IMR-90 (cell line): Measurements from ENCODE around the gene RPL27A. TPM values are rescaled to one million over a fixed set of nuclear protein-coding genes. Genes with fewer than 3 reads are reported as not detected.
A peak's percentile ranks its signal among the peaks of the same experiment; 100 is the strongest.

Experiments
- ATAC-seq: fragments of 200-7000 bp; cut with Tn5 transposase; 2 replicates; pipeline ENCODE4 v1.9.1; 2020; ENCODE audit warnings: low read depth, mild to moderate bottlenecking, moderate library complexity
- BruUV-seq: library from RNA; stranded (reverse); fragments of 400-500 nt; replicated peaks from 2 replicates; lab custom pipeline; 2021; lab: Mats Ljungman, UMichigan
- CTCF ChIA-PET: fragments of 300-600 bp; formaldehyde crosslinking; extraction: SDS; loops from one replicate; lab custom pipeline; 2021; ENCODE audit warnings: antibody characterized with exemption; lab: Yijun Ruan, JAX
- POLR2A ChIA-PET: fragments of 300-600 bp; sonication (Branson Sonifier 250); formaldehyde crosslinking; loops from one replicate; lab custom pipeline; 2022; ENCODE audit warnings: antibody characterized with exemption; ENCODE audit not compliant: unreplicated experiment; lab: Charles Lee
- DNase-seq: peaks from one replicate; pipeline ENCODE4 v3.0.0; 2013
- H2AFZ ChIP-seq: replicated peaks from 2 replicates; pipeline ENCODE3; 2013; ENCODE audit warnings: low read length, mild to moderate bottlenecking; ENCODE audit not compliant: poor library complexity
- H2AK5ac ChIP-seq: 2 replicates; pipeline ENCODE4 v1.6.1; 2013; ENCODE audit warnings: low read depth, low read length, inconsistent platforms
- H2AK9ac ChIP-seq: replicated peaks from 2 replicates; pipeline ENCODE3; 2013; ENCODE audit warnings: mild to moderate bottlenecking, low read depth, low read length, moderate library complexity; ENCODE audit not compliant: poor library complexity
- H2BK120ac ChIP-seq: 2 replicates; pipeline ENCODE4 v1.6.1; 2013; ENCODE audit warnings: low read depth, low read length, inconsistent platforms
- H2BK15ac ChIP-seq: 3 replicates; pipeline ENCODE4 v1.6.1; 2013; ENCODE audit warnings: low read depth, low read length, inconsistent platforms
- H2BK20ac ChIP-seq: 2 replicates; pipeline ENCODE4 v1.6.1; 2013; ENCODE audit warnings: low read depth, mild to moderate bottlenecking, inconsistent platforms, low read length, moderate library complexity
- H2BK5ac ChIP-seq: 2 replicates; pipeline ENCODE4 v1.6.1; 2013; ENCODE audit warnings: mild to moderate bottlenecking, low read depth, low read length, inconsistent platforms; ENCODE audit not compliant: poor library complexity, severe bottlenecking
- H3K14ac ChIP-seq: replicated peaks from 2 replicates; pipeline ENCODE4 v1.6.1; 2013; ENCODE audit warnings: low read depth, low read length, inconsistent platforms
- H3K18ac ChIP-seq: 2 replicates; pipeline ENCODE4 v1.6.1; 2013; ENCODE audit warnings: low read depth, low read length, control low read depth
- H3K23ac ChIP-seq: 2 replicates; pipeline ENCODE4 v1.6.1; 2013; ENCODE audit warnings: low read depth, low read length, inconsistent platforms
- H3K27ac ChIP-seq: 2 replicates; pipeline ENCODE4 v1.5.1; 2013; ENCODE audit warnings: mild to moderate bottlenecking, control low read depth, low read length; ENCODE audit not compliant: insufficient read depth
- H3K27me3 ChIP-seq: 2 replicates; pipeline ENCODE4 v1.6.1; 2013; ENCODE audit warnings: low read length; ENCODE audit not compliant: control insufficient read depth, insufficient read depth
- H3K36me3 ChIP-seq: 2 replicates; pipeline ENCODE4 v1.6.1; 2013; ENCODE audit warnings: low read length, mixed read lengths; ENCODE audit not compliant: control insufficient read depth, insufficient read depth
- H3K4ac ChIP-seq: 2 replicates; pipeline ENCODE4 v1.6.1; 2013; ENCODE audit warnings: low read depth, low read length, inconsistent platforms
- H3K4me1 ChIP-seq: 2 replicates; pipeline ENCODE4 v1.6.1; 2013; ENCODE audit warnings: low read length, mixed read lengths; ENCODE audit not compliant: control insufficient read depth, insufficient read depth
- H3K4me2 ChIP-seq: 2 replicates; pipeline ENCODE4 v1.6.1; 2013; ENCODE audit warnings: low read depth, mild to moderate bottlenecking, control low read depth, low read length, moderate library complexity
- H3K4me3 ChIP-seq: 2 replicates; pipeline ENCODE4 v1.5.1; 2013; ENCODE audit warnings: low read depth, mild to moderate bottlenecking, control low read depth, low read length, moderate library complexity; ENCODE audit not compliant: insufficient read depth
- H3K56ac ChIP-seq: 2 replicates; pipeline ENCODE4 v1.6.1; 2013; ENCODE audit warnings: low read length, inconsistent platforms; ENCODE audit not compliant: insufficient read depth; ENCODE audit errors: extremely low read depth
- H3K79me1 ChIP-seq, 2 experiments: 2 replicates each; pipeline ENCODE4 v1.6.1; 2013; ENCODE audit warnings: low read length in 2 of 2, inconsistent platforms in 1 of 2, low read depth in 1 of 2
- H3K9ac ChIP-seq: 2 replicates; pipeline ENCODE4 v1.6.1; 2013; ENCODE audit warnings: low read depth, low read length, control low read depth
- H3K9me1 ChIP-seq: 2 replicates; pipeline ENCODE4 v1.6.1; 2013; ENCODE audit warnings: low read length, inconsistent platforms; ENCODE audit not compliant: insufficient read depth
- H3K9me3 ChIP-seq: 2 replicates; pipeline ENCODE4 v1.6.1; 2013; ENCODE audit warnings: low read length; ENCODE audit not compliant: control insufficient read depth, insufficient read depth
- H4K20me1 ChIP-seq: 2 replicates; pipeline ENCODE4 v1.6.1; 2013; ENCODE audit warnings: low read length, inconsistent platforms; ENCODE audit not compliant: insufficient read depth
- H4K5ac ChIP-seq: 2 replicates; pipeline ENCODE4 v1.6.1; 2013; ENCODE audit warnings: mild to moderate bottlenecking, low read depth, low read length, control low read depth
- H4K8ac ChIP-seq, 2 experiments: 2 replicates each; pipeline ENCODE4 v1.6.1; 2013; ENCODE audit warnings: low read depth in 2 of 2, low read length in 2 of 2, control low read depth in 1 of 2, inconsistent platforms in 1 of 2
- H4K91ac ChIP-seq: 2 replicates; pipeline ENCODE4 v1.6.1; 2013; ENCODE audit warnings: low read depth, low read length, inconsistent platforms; ENCODE audit not compliant: insufficient read depth
- BHLHE40 ChIP-seq: fragments of 150-350 bp; IDR thresholded peaks from 2 replicates; pipeline ENCODE4 v1.6.1; 2016; ENCODE audit warnings: mild to moderate bottlenecking, low read depth, low read length
- CEBPB ChIP-seq: IDR thresholded peaks from 2 replicates; pipeline ENCODE4 v1.6.1; 2012; ENCODE audit warnings: low read depth, low read length, improper control_type of control experiment
- CHD1 ChIP-seq: IDR thresholded peaks from 2 replicates; pipeline ENCODE4 v1.6.1; 2012; ENCODE audit warnings: low read depth, low read length, improper control_type of control experiment
- FOS ChIP-seq: fragments of 150-350 bp; IDR thresholded peaks from 2 replicates; pipeline ENCODE4 v1.6.1; 2016; ENCODE audit warnings: low read depth, low read length
- MAFK ChIP-seq: IDR thresholded peaks from 2 replicates; pipeline ENCODE4 v1.6.1; 2012; ENCODE audit warnings: low read depth, low read length, improper control_type of control experiment
- MAZ ChIP-seq: IDR thresholded peaks from 2 replicates; pipeline ENCODE4 v1.6.1; 2012; ENCODE audit warnings: low read depth, mild to moderate bottlenecking, low read length, improper control_type of control experiment, moderate library complexity, borderline replicate concordance
- MXI1 ChIP-seq: IDR thresholded peaks from 2 replicates; pipeline ENCODE4 v1.6.1; 2012; ENCODE audit warnings: low read depth, mild to moderate bottlenecking, low read length, moderate library complexity, borderline replicate concordance
- NFE2L2 ChIP-seq: fragments of 150-350 bp; IDR thresholded peaks from 2 replicates; pipeline ENCODE4 v1.6.1; 2016; ENCODE audit warnings: low read depth, mild to moderate bottlenecking, low read length
- POLR2A ChIP-seq: IDR thresholded peaks from 2 replicates; pipeline ENCODE4 v1.6.1; 2012; ENCODE audit warnings: mild to moderate bottlenecking, low read depth, low read length
- RAD21 ChIP-seq: IDR thresholded peaks from 2 replicates; pipeline ENCODE4 v1.6.1; 2012; ENCODE audit warnings: low read length, improper control_type of control experiment
- RCOR1 ChIP-seq: IDR thresholded peaks from 2 replicates; pipeline ENCODE4 v1.6.1; 2012; ENCODE audit warnings: mild to moderate bottlenecking, low read length, improper control_type of control experiment; ENCODE audit not compliant: insufficient replicate concordance
- RFX5 ChIP-seq: IDR thresholded peaks from 2 replicates; pipeline ENCODE4 v1.8.0; 2012; ENCODE audit warnings: low read depth, mild to moderate bottlenecking, low read length, moderate library complexity
- WGBS, 2 experiments: methylation state at CpG; one replicate each; pipeline versions ENCODE4 v1.1.5 to v1.1.7; 2013; ENCODE audit warnings: missing lambda C conversion rate in 2 of 2; ENCODE audit not compliant: insufficient read length in 1 of 2; ENCODE audit errors: extremely low coverage in 2 of 2; 5-methylcytosine and 5-hydroxymethylcytosine counted together
- dilution Hi-C: fragments of 300-500 bp; cut with HindIII; formaldehyde crosslinking; loops from one replicate; pipeline ENCODE4 v1.14.3; 2018; ENCODE audit warnings: low sequenced_read_pairs; ENCODE audit not compliant: unreplicated experiment
- in situ Hi-C: fragments of 300-500 bp; cut with MboI; formaldehyde crosslinking; loops from 3 replicates; pipeline ENCODE4 v1.14.3; 2019; ENCODE audit warnings: low sequenced_read_pairs, inconsistent platforms, mixed read lengths
- intact Hi-C: fragments of 100-400 bp; cut with micrococcal nuclease; formaldehyde crosslinking; loops from 2 replicates; pipeline ENCODE4 v1.10.0; 2022
- polyA plus RNA-seq, 3 experiments: library from polyadenylated mRNA; depleted of rRNA; stranded (reverse); fragments of >200 nt; gene quantifications; 2 replicates each; pipeline ENCODE4 v1.2.3, GENCODE V29; 2012; ENCODE audit warnings: low replicate concordance in 1 of 3
- total RNA-seq: library from RNA; depleted of rRNA; stranded (reverse); fragments of >200 nt; gene quantifications from 2 replicates; pipeline ENCODE4 v1.2.3, GENCODE V29; 2012
- TF ChIP-seq, protein P1 (sequence below): conservative IDR thresholded peaks from 2 replicates; pipeline ENCODE4 v1.5.1; 2012; ENCODE audit warnings: mild to moderate bottlenecking, low read depth, low read length, improper control_type of control experiment
- TF ChIP-seq, protein P2 (sequence below): fragments of 150-350 bp; IDR thresholded peaks from 2 replicates; pipeline ENCODE4 v1.6.1; 2016; ENCODE audit warnings: low read depth, mild to moderate bottlenecking, low read length, moderate library complexity, borderline replicate concordance
- TF ChIP-seq, protein P3 (sequence below): fragments of 150-350 bp; IDR thresholded peaks from 2 replicates; pipeline ENCODE4 v1.6.1; 2017; ENCODE audit warnings: mild to moderate bottlenecking, antibody characterized with exemption, low read length, low read depth

Gene RPL27A
- total and polyA plus RNA-seq, 2 of the 4 experiments (the other 2 are of a cell fraction): 786 to 849 TPM

DNA sequence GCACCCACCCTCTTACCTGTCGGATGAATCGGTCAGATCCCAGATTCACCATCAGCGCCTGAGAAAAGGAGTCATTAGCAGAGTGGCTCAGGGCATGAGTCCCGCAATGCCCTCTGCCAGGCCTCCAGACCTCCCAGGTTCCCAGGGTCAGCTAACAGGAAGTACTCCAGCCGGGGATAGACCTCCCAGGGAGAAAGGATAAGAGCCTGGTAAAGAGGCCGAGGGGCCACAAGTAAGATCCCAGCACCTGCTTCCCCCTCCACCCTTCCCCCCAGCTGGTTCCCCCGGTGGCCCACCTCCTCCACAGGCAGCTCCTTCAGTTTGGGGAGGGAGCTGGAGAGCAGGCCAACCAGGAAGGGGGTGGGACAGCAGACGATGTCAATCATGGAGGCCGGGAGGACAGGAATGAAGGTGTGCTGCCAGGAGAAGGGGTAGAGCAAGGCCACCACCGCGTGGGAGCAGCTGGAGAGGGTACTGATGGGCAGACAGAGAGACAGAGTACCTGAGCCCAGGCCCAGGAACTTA, 16.4 kb downstream of the RPL27A start:
- ATAC-seq (no peak), DNase-seq (no peak)
- H2AK5ac ChIP-seq: peak overlapping the region; percentile 82
- BruUV-seq: no TSS peak
- H3K36me3 ChIP-seq: peaks cover 87% of the 10 kb centered on the region
- H3K4ac ChIP-seq: peak overlapping the region; percentile 78; the same call in 1 of the 2 replicates
- H4K20me1 ChIP-seq: no peaks in the 10 kb centered on the region
- no peak overlapping the region for H3K56ac ChIP-seq
- in situ Hi-C loops: loop anchor here (25.0 kb wide), 1 partner anchor 438 kb away; no protein-coding TSS in a partner anchor
- H3K9me3 ChIP-seq: no peaks in the 10 kb centered on the region
- peak overlapping the region; percentile 87 to 91; a peak in 2 of 4 replicates for H4K8ac ChIP-seq
- intact Hi-C loops: loop anchor here (10.0 kb wide), 1 partner anchor 436 kb away; no protein-coding TSS in a partner anchor
- no peak overlapping the region for H3K27ac ChIP-seq
- POLR2A ChIA-PET: interaction anchor here (0.8 kb wide), 1 partner anchor 10 kb away, joined by 4 read pairs; no protein-coding TSS in a partner anchor
- peaks cover 25 to 75% of the 10 kb centered on the region in 2 experiments for H3K79me1 ChIP-seq
- H3K18ac ChIP-seq: no peak overlapping the region
- no CpG with 5 or more reads among the region's 11 CpGs for WGBS, 2 experiments
- H3K4me1 ChIP-seq: peaks cover 10% of the 10 kb centered on the region
- H3K23ac ChIP-seq: no peak overlapping the region
- H4K91ac ChIP-seq: peak overlapping the region; percentile 57; the same call in 1 of the 2 replicates
- peak overlapping the region; percentile 83; the same call in 1 of the 2 replicates for H2BK120ac ChIP-seq
- no peaks in the 10 kb centered on the region for H3K27me3 ChIP-seq
- H3K14ac ChIP-seq: peak overlapping the region; percentile 62; the same call in 1 of the 2 replicates
- H4K5ac ChIP-seq: no peak overlapping the region
- H3K4me3 ChIP-seq: no peak overlapping the region
- peaks cover 11% of the 10 kb centered on the region; the same call in 1 of the 2 replicates for H3K9me1 ChIP-seq
- CTCF ChIA-PET: interaction anchor here (1.0 kb wide), 1 partner anchor 70 kb away, joined by 3 read pairs; no protein-coding TSS in a partner anchor
- H3K4me2 ChIP-seq: no peak overlapping the region
- H2BK15ac ChIP-seq: peak overlapping the region; percentile 80; the same call in 1 of the 3 replicates
- dilution Hi-C loops: no loop called here
- no peak overlapping the region for H2AK9ac ChIP-seq
- H2AFZ ChIP-seq: no peak overlapping the region
- H2BK20ac ChIP-seq: peak overlapping the region; percentile 47; the same call in 1 of the 2 replicates
- H3K9ac ChIP-seq: no peak overlapping the region
- H2BK5ac ChIP-seq: no peak overlapping the region
- TF ChIP-seq BHLHE40: no peak
- TF ChIP-seq, protein P1, sequence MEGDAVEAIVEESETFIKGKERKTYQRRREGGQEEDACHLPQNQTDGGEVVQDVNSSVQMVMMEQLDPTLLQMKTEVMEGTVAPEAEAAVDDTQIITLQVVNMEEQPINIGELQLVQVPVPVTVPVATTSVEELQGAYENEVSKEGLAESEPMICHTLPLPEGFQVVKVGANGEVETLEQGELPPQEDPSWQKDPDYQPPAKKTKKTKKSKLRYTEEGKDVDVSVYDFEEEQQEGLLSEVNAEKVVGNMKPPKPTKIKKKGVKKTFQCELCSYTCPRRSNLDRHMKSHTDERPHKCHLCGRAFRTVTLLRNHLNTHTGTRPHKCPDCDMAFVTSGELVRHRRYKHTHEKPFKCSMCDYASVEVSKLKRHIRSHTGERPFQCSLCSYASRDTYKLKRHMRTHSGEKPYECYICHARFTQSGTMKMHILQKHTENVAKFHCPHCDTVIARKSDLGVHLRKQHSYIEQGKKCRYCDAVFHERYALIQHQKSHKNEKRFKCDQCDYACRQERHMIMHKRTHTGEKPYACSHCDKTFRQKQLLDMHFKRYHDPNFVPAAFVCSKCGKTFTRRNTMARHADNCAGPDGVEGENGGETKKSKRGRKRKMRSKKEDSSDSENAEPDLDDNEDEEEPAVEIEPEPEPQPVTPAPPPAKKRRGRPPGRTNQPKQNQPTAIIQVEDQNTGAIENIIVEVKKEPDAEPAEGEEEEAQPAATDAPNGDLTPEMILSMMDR: no peak
- no peak for TF ChIP-seq RCOR1
- TF ChIP-seq MAZ: no peak
- no peak for TF ChIP-seq CEBPB
- TF ChIP-seq, protein P2, sequence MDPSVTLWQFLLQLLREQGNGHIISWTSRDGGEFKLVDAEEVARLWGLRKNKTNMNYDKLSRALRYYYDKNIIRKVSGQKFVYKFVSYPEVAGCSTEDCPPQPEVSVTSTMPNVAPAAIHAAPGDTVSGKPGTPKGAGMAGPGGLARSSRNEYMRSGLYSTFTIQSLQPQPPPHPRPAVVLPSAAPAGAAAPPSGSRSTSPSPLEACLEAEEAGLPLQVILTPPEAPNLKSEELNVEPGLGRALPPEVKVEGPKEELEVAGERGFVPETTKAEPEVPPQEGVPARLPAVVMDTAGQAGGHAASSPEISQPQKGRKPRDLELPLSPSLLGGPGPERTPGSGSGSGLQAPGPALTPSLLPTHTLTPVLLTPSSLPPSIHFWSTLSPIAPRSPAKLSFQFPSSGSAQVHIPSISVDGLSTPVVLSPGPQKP: no peak
- no peak for TF ChIP-seq RAD21
- TF ChIP-seq POLR2A: no peak
- no peak for TF ChIP-seq MAFK
- no peak for TF ChIP-seq CHD1
- TF ChIP-seq, protein P3, sequence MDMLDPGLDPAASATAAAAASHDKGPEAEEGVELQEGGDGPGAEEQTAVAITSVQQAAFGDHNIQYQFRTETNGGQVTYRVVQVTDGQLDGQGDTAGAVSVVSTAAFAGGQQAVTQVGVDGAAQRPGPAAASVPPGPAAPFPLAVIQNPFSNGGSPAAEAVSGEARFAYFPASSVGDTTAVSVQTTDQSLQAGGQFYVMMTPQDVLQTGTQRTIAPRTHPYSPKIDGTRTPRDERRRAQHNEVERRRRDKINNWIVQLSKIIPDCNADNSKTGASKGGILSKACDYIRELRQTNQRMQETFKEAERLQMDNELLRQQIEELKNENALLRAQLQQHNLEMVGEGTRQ: no peak
- no peak for TF ChIP-seq FOS
- no peak for TF ChIP-seq NFE2L2
- no peak for TF ChIP-seq RFX5
- TF ChIP-seq MXI1: no peak
